OCI-LY1 (cell line): ENCODE results near the gene CCNY.

ENCODE experiments used
- EZH2 ChIP-seq: fragments of 200-600 bp; sonication (generic), shearing (Covaris generic); IDR thresholded peaks from 2 replicates; pipeline ENCODE4 v1.8.0; 2017; ENCODE audit warnings: borderline replicate concordance, mixed run types, mild to moderate bottlenecking, antibody characterized with exemption, low read length, moderate library complexity, mixed read lengths
- TF ChIP-seq, protein P1 (sequence below): fragments of 200-600 bp; sonication (generic), shearing (Covaris generic); IDR thresholded peaks from 2 replicates; pipeline ENCODE4 v1.5.1; 2017; ENCODE audit warnings: mild to moderate bottlenecking, antibody characterized with exemption, low read length, moderate library complexity, mixed read lengths

DNA sequence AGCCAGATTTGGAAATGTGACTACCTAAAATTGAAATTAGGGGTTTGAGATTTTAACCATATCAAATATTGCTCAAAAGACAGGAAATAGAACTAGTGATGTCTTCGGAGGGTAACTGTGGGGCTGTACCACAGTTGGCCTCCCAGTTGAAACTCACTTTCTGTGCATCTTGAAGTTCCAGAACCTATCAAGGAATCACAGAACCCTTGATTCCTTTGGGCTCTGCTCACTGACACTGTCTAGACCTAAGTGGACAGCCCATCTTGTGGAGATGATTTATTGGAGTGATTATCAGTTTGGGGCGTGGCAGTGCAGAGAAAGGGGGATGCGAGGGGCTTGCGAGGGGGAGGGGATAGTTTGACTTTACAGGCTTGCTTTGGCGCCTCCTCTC is 134.6 kb downstream of the CCNY start:
- TF ChIP-seq, protein P1, sequence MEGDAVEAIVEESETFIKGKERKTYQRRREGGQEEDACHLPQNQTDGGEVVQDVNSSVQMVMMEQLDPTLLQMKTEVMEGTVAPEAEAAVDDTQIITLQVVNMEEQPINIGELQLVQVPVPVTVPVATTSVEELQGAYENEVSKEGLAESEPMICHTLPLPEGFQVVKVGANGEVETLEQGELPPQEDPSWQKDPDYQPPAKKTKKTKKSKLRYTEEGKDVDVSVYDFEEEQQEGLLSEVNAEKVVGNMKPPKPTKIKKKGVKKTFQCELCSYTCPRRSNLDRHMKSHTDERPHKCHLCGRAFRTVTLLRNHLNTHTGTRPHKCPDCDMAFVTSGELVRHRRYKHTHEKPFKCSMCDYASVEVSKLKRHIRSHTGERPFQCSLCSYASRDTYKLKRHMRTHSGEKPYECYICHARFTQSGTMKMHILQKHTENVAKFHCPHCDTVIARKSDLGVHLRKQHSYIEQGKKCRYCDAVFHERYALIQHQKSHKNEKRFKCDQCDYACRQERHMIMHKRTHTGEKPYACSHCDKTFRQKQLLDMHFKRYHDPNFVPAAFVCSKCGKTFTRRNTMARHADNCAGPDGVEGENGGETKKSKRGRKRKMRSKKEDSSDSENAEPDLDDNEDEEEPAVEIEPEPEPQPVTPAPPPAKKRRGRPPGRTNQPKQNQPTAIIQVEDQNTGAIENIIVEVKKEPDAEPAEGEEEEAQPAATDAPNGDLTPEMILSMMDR, result no peak
- no peak for TF ChIP-seq EZH2
